ENCODE data around the gene PDZRN3. TPM values are rescaled to one million over a fixed set of nuclear protein-coding genes. Genes with fewer than 3 reads are reported as not detected.
"Not testable (repeated sequence)": the region's sequence is repeated elsewhere in the genome, so short reads cannot be mapped to it uniquely, and the experiment has no call there.

PDZRN3 gene
- total RNA-seq, 1 experiment from 2014 or later = not detected

- TF ChIP-seq, protein P1, sequence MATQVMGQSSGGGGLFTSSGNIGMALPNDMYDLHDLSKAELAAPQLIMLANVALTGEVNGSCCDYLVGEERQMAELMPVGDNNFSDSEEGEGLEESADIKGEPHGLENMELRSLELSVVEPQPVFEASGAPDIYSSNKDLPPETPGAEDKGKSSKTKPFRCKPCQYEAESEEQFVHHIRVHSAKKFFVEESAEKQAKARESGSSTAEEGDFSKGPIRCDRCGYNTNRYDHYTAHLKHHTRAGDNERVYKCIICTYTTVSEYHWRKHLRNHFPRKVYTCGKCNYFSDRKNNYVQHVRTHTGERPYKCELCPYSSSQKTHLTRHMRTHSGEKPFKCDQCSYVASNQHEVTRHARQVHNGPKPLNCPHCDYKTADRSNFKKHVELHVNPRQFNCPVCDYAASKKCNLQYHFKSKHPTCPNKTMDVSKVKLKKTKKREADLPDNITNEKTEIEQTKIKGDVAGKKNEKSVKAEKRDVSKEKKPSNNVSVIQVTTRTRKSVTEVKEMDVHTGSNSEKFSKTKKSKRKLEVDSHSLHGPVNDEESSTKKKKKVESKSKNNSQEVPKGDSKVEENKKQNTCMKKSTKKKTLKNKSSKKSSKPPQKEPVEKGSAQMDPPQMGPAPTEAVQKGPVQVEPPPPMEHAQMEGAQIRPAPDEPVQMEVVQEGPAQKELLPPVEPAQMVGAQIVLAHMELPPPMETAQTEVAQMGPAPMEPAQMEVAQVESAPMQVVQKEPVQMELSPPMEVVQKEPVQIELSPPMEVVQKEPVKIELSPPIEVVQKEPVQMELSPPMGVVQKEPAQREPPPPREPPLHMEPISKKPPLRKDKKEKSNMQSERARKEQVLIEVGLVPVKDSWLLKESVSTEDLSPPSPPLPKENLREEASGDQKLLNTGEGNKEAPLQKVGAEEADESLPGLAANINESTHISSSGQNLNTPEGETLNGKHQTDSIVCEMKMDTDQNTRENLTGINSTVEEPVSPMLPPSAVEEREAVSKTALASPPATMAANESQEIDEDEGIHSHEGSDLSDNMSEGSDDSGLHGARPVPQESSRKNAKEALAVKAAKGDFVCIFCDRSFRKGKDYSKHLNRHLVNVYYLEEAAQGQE (IDR thresholded peaks at IDR 0.05; ENCODE audit: insufficient read depth in 1 of 2, low read depth in 2 of 2, low read length in 1 of 2) = no peak
- TF ChIP-seq SIN3A (IDR thresholded peaks at IDR 0.05; ENCODE audit: borderline replicate concordance, insufficient read depth, low read depth, low read length) (no peak), POLR2AphosphoS5 (IDR thresholded peaks at IDR 0.05; ENCODE audit: low read depth, low read length) (no peak), TCF7L2 (IDR thresholded peaks at IDR 0.05; ENCODE audit: low read depth, low read length) (no peak), CTCF (IDR thresholded peaks at IDR 0.05) (no peak)
- Histone ChIP-seq H3K4me1 (ENCODE audit: control insufficient read depth, insufficient read depth, low read length) (no peaks in the 10 kb centered on the region), H3K36me3 (ENCODE audit: control insufficient read depth, insufficient read depth, low read length) (no peaks in the 10 kb centered on the region), H3K27ac (ENCODE audit: low read length) (no peak overlapping the region), H3K4me3 (ENCODE audit: low read depth in 2 of 2, low read length in 2 of 2) (no peak overlapping the region), H3K9me3 (ENCODE audit: control insufficient read depth, insufficient read depth, low read depth, low read length) (no peaks in the 10 kb centered on the region), H3K27me3 (ENCODE audit: control insufficient read depth, insufficient read depth, low read length) (no peaks in the 10 kb centered on the region; the same call in 1 of the 2 replicates)
- intact Hi-C loops (cut with micrococcal nuclease; ENCODE audit: unreplicated experiment) = no loop called here
- no TSS peak for BruUV-seq (replicated peaks)
- ChIA-PET POLR2A (no interaction called here), CTCF (no interaction called here)
- ATAC-seq (no peak), DNase-seq (ENCODE audit: low read depth, low spot score) (no peak)
- in situ Hi-C loops (cut with HindIII; ENCODE audit: low pct_unique_long_range_greater_than_20kb, low sequenced_read_pairs) = no loop called here
Measured at GRCh38 chr3:73465926-73466325, 158.8 kb downstream of the PDZRN3 start.

DNA sequence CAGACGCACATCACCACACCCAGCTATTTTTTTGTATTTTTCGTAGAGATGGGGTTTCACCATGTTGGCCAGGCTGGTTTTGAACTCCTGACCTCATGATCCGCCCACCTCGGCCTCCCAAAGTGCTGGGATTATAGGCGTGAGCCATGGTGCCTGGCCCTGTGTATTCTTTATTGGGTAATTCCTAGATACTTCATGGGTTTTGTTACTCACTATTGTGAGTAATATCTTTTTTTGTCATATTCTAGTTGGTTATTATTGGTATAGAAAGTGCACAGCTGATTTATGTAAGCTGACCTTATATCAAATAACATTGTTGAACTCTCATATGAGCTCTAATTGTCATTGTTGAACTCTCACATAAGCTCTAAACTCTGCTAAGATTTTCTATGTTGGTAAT lies 160.6 kb downstream of the PDZRN3 start:
- H3K4me3 ChIP-seq (ENCODE audit: low read depth in 2 of 2, low read length in 2 of 2); H3K27me3 ChIP-seq (ENCODE audit: control insufficient read depth, insufficient read depth, low read length); H3K4me1 ChIP-seq (ENCODE audit: control insufficient read depth, insufficient read depth, low read length); H3K9me3 ChIP-seq (ENCODE audit: control insufficient read depth, insufficient read depth, low read depth, low read length); BruUV-seq (replicated peaks); ATAC-seq; in situ Hi-C loops (cut with HindIII; ENCODE audit: low pct_unique_long_range_greater_than_20kb, low sequenced_read_pairs); intact Hi-C loops (cut with micrococcal nuclease; ENCODE audit: unreplicated experiment); H3K27ac ChIP-seq (ENCODE audit: low read length); DNase-seq (ENCODE audit: low read depth, low spot score); CTCF ChIA-PET; POLR2A ChIA-PET; H3K36me3 ChIP-seq (ENCODE audit: control insufficient read depth, insufficient read depth, low read length): not testable (repeated sequence)

GRCh38 chr3:73461547-73461946 lies 163.2 kb downstream of the PDZRN3 start:
- intact Hi-C loops (cut with micrococcal nuclease; ENCODE audit: unreplicated experiment) (no loop called here), in situ Hi-C loops (cut with HindIII; ENCODE audit: low pct_unique_long_range_greater_than_20kb, low sequenced_read_pairs) (no loop called here)
- no TSS peak for BruUV-seq (replicated peaks)
- POLR2A ChIA-PET = no interaction called here
- no peaks in the 10 kb centered on the region for H3K36me3 ChIP-seq (ENCODE audit: control insufficient read depth, insufficient read depth, low read length)
- TF ChIP-seq TCF7L2 (IDR thresholded peaks at IDR 0.05; ENCODE audit: low read depth, low read length) = no peak
- TF ChIP-seq CTCF (IDR thresholded peaks at IDR 0.05) = no peak
- TF ChIP-seq POLR2AphosphoS5 (IDR thresholded peaks at IDR 0.05; ENCODE audit: low read depth, low read length) = no peak
- TF ChIP-seq, protein P1 (IDR thresholded peaks at IDR 0.05; ENCODE audit: insufficient read depth in 1 of 2, low read depth in 2 of 2, low read length in 1 of 2) = no peak
- TF ChIP-seq SIN3A (IDR thresholded peaks at IDR 0.05; ENCODE audit: borderline replicate concordance, insufficient read depth, low read depth, low read length) = no peak
- no peak for DNase-seq (ENCODE audit: low read depth, low spot score)
- no peaks in the 10 kb centered on the region; the same call in 1 of the 2 replicates for H3K27me3 ChIP-seq (ENCODE audit: control insufficient read depth, insufficient read depth, low read length)
- no peak overlapping the region for H3K4me3 ChIP-seq (ENCODE audit: low read depth in 2 of 2, low read length in 2 of 2)
- no peaks in the 10 kb centered on the region for H3K4me1 ChIP-seq (ENCODE audit: control insufficient read depth, insufficient read depth, low read length)
- no peak for ATAC-seq
- CTCF ChIA-PET = no interaction called here
- H3K27ac ChIP-seq (ENCODE audit: low read length) = no peak overlapping the region
- no peaks in the 10 kb centered on the region for H3K9me3 ChIP-seq (ENCODE audit: control insufficient read depth, insufficient read depth, low read depth, low read length)
